ENCODE results near the gene VPS13A. TPM values are rescaled to one million over a fixed set of nuclear protein-coding genes. Genes with fewer than 3 reads are reported as not detected.

Gene VPS13A
- polyA plus RNA-seq, 1 donor from 2014 or later, result 20.6 TPM

GRCh38 chr9:77221431-77221830 lies 44.1 kb downstream of the VPS13A start:
- H4K20me1 ChIP-seq (ENCODE audit: insufficient read depth), result no peaks in the 10 kb centered on the region
- H3K79me2 ChIP-seq (replicated peaks; ENCODE audit: insufficient read depth, low read length), result no peaks in the 10 kb centered on the region
- no peak overlapping the region for H3K27ac ChIP-seq (ENCODE audit: low read length)
- no peak overlapping the region for H3K4me3 ChIP-seq (ENCODE audit: low read length)
- no peaks in the 10 kb centered on the region for H3K9me3 ChIP-seq (ENCODE audit: low read length)
- no peaks in the 10 kb centered on the region for H3K9me2 ChIP-seq (ENCODE audit: insufficient read depth, low read length)
- TF ChIP-seq RAD21 (conservative IDR thresholded peaks at IDR 0.05) (no peak), REST (IDR thresholded peaks at IDR 0.05; ENCODE audit: borderline replicate concordance) (no peak), EP300 (conservative IDR thresholded peaks at IDR 0.05; ENCODE audit: poor library complexity, severe bottlenecking) (no peak), MXI1 (conservative IDR thresholded peaks at IDR 0.05; ENCODE audit: poor library complexity, severe bottlenecking) (no peak), TAF1 (IDR thresholded peaks at IDR 0.05; ENCODE audit: low read depth) (no peak), EZH2 (IDR thresholded peaks at IDR 0.05; ENCODE audit: borderline replicate concordance, insufficient read depth, low read length, poor library complexity, severe bottlenecking) (no peak), POLR2AphosphoS5 (IDR thresholded peaks at IDR 0.05) (no peak), CTCF (IDR thresholded peaks at IDR 0.05; ENCODE audit: poor library complexity, severe bottlenecking) (no peak), SMC3 (conservative IDR thresholded peaks at IDR 0.05; ENCODE audit: poor library complexity) (no peak)
- H3K27me3 ChIP-seq (ENCODE audit: insufficient read depth, low read depth, low read length), result no peaks in the 10 kb centered on the region
- H2AFZ ChIP-seq (ENCODE audit: low read depth, low read length), result no peak overlapping the region
- no peak overlapping the region for H3K4me2 ChIP-seq (ENCODE audit: low read length)
- no peak overlapping the region for H3K9ac ChIP-seq (ENCODE audit: low read length)
- no peaks in the 10 kb centered on the region for H3K36me3 ChIP-seq (ENCODE audit: insufficient read depth, low read length)
- no peaks in the 10 kb centered on the region for H3F3A ChIP-seq (ENCODE audit: insufficient read depth, low read length, poor library complexity, severe bottlenecking)

GRCh38 chr9:77224746-77225312 lies 47.5 kb downstream of the VPS13A start:
- Histone ChIP-seq H4K20me1 (ENCODE audit: insufficient read depth) (no peaks in the 10 kb centered on the region), H3K9me2 (ENCODE audit: insufficient read depth, low read length) (no peaks in the 10 kb centered on the region), H3K4me3 (ENCODE audit: low read length) (no peak overlapping the region), H3K36me3 (ENCODE audit: insufficient read depth, low read length) (peaks cover 3% of the 10 kb centered on the region), H3K9ac (ENCODE audit: low read length) (no peak overlapping the region), H3F3A (ENCODE audit: insufficient read depth, low read length, poor library complexity, severe bottlenecking) (no peaks in the 10 kb centered on the region), H3K9me3 (ENCODE audit: low read length) (no peaks in the 10 kb centered on the region), H3K27me3 (ENCODE audit: insufficient read depth, low read depth, low read length) (no peaks in the 10 kb centered on the region), H3K27ac (ENCODE audit: low read length) (no peak overlapping the region), H3K79me2 (replicated peaks; ENCODE audit: insufficient read depth, low read length) (no peaks in the 10 kb centered on the region), H3K4me2 (ENCODE audit: low read length) (no peak overlapping the region), H2AFZ (ENCODE audit: low read depth, low read length) (no peak overlapping the region)
- TF ChIP-seq TAF1 (IDR thresholded peaks at IDR 0.05; ENCODE audit: low read depth) (no peak), RAD21 (conservative IDR thresholded peaks at IDR 0.05) (no peak), POLR2AphosphoS5 (IDR thresholded peaks at IDR 0.05) (no peak), EZH2 (IDR thresholded peaks at IDR 0.05; ENCODE audit: borderline replicate concordance, insufficient read depth, low read length, poor library complexity, severe bottlenecking) (no peak), REST (IDR thresholded peaks at IDR 0.05; ENCODE audit: borderline replicate concordance) (no peak), CTCF (IDR thresholded peaks at IDR 0.05; ENCODE audit: poor library complexity, severe bottlenecking) (no peak), MXI1 (conservative IDR thresholded peaks at IDR 0.05; ENCODE audit: poor library complexity, severe bottlenecking) (no peak), SMC3 (conservative IDR thresholded peaks at IDR 0.05; ENCODE audit: poor library complexity) (no peak), EP300 (conservative IDR thresholded peaks at IDR 0.05; ENCODE audit: poor library complexity, severe bottlenecking) (no peak)

All from neural cell (in vitro differentiated cells).